Ovary (tissue), 9 donors: ENCODE data around the gene ELANE. TPM values are rescaled to one million over a fixed set of nuclear protein-coding genes. Genes with fewer than 3 reads are reported as not detected.
A peak's percentile ranks its signal among the peaks of the same experiment; 100 is the strongest.

Source experiments
- DNase-seq, 5 donors: peaks; one replicate each; pipeline ENCODE4 v3.0.0-alpha.2; 2019 to 2020
- H3K27ac ChIP-seq, 2 donors: fragments of 200-600 bp; one replicate each; pipeline versions ENCODE4 v1.5.1 to v1.8.0; 2019 to 2022
- H3K27me3 ChIP-seq: fragments of 200-600 bp; one replicate; pipeline ENCODE4 v1.8.0; 2022
- H3K36me3 ChIP-seq: fragments of 200-600 bp; sonication (generic); one replicate; pipeline ENCODE4 v1.5.1; 2019
- H3K4me1 ChIP-seq: one replicate; pipeline ENCODE4 v1.8.1; 2013; ENCODE audit warnings: mild to moderate bottlenecking, moderate library complexity; ENCODE audit not compliant: insufficient read depth
- H3K4me3 ChIP-seq: fragments of 200-600 bp; sonication (generic); one replicate; pipeline ENCODE4 v1.5.1; 2017
- H3K9me3 ChIP-seq, 2 donors: fragments of 200-600 bp in 1 of 2; sonication (generic) in 1 of 2; one replicate each; pipeline versions ENCODE4 v1.5.1 to v1.8.1; 2013 to 2019; ENCODE audit warnings: mild to moderate bottlenecking in 1 of 2, moderate library complexity in 1 of 2
- EP300 ChIP-seq: sonication (generic); formaldehyde crosslinking; IDR thresholded peaks from one replicate; pipeline ENCODE4 v1.6.1; 2017; ENCODE audit warnings: antibody characterized with exemption
- POLR2A ChIP-seq: fragments of 450-650 bp; IDR thresholded peaks from one replicate; pipeline ENCODE4 v1.6.1; 2017; ENCODE audit warnings: antibody characterized with exemption, mild to moderate bottlenecking, moderate library complexity
- WGBS, 3 donors: extraction: QIAGEN DNeasy Blood & Tissue Kit in 1 of 3; methylation state at CpG; one replicate each; pipeline versions ENCODE4 v1.1.5 to v1.1.7; 2013 to 2017; 5-methylcytosine and 5-hydroxymethylcytosine counted together
- intact Hi-C, 4 donors: fragments of 100-400 bp; cut with DNase I; formaldehyde crosslinking; loops; one replicate each; pipeline versions ENCODE4 v1.11.0 to v1.15.1; 2022 to 2023
- polyA plus RNA-seq, 2 donors: library from polyadenylated mRNA; stranded (reverse); fragments of 200-250 nt in 1 of 2; fragments of 350-450 nt in 1 of 2; fragmentation: Illumina TruSeq in 1 of 2; extraction: RNeasy Lipid Tissue Mini Kit (QIAGEN cat#74804) in 1 of 2; gene quantifications; one replicate each; pipeline ENCODE4 v1.2.3, GENCODE V29; 2013 to 2014
- total RNA-seq, 7 donors: library from RNA; depleted of rRNA in 2 of 7; stranded (reverse); fragments of >200 nt in 2 of 7; fragmentation: NEBNext Ultra II Directional in 3 of 7; extraction: Animal tissue kit (Norgen Biotek cat#: 25700) in 3 of 7; gene quantifications; one replicate each; pipeline versions ENCODE4 v1.1.0 to v1.2.4, GENCODE V29; 2016 to 2023
- TF ChIP-seq, protein P1 (sequence below), 3 donors: fragments of 450-650 bp in 2 of 3; fragments of 200-600 bp in 1 of 3; IDR thresholded peaks; one replicate each; pipeline versions ENCODE4 v1.5.1 to v1.8.0; 2016 to 2022; ENCODE audit warnings: antibody characterized with exemption in 3 of 3, mild to moderate bottlenecking in 1 of 3
- donor health status: DM: no; HTN: no; CAD: no; lungs with moderate emphysema.
- donor health status: DM: no; HTN: no; CAD: no.
- donor health status: Bipolar disorder and iron deficiency.
- donor health status: DM: yes; HTN: yes; CAD: no.
- donor health status: DM: no; HTN: no; CAD: no.
- donor health status: DM: yes; HTN: yes; CAD: no.

The ELANE gene
- total and polyA plus RNA-seq, 9 donors: 0.27 to 0.72 (median 0.47) TPM; not detected in 5

DNA sequence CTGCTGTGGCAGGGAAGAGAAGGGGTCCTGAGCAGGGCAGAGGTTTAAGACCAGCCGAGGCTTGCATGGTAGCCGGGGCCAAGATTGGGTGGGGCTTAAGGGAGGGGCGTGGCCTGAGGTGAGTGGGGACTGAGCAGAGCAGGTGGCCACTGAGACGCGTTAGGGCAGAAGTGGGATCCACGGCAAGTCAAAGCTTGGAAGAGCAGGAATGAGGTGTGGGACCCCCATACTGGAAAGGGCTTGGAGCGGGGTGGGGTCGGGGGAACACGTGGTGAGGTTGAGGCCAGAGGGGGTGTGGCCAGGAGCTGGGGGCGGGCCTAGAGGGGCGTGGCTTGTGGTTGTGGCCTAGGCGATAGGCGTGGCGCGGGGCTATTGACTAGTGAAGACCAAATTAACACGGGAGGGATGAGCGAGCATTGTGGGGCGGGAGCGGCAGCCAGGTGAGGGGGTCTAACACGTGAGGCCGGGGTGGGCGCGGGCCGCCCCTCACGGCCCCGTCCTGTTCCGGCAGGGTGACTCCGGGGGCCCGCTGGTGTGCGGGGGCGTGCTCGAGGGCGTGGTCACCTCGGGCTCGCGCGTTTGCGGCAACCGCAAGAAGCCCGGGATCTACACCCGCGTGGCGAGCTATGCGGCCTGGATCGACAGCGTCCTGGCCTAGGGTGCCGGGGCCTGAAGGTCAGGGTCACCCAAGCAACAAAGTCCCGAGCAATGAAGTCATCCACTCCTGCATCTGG is 10.6 kb downstream of the ELANE start:
- no peak overlapping the region for H3K4me3 ChIP-seq
- no peaks in the 10 kb centered on the region for H3K36me3 ChIP-seq
- 11 to 13% (median 12%) methylated on average over 36 to 48 of the region's 48 CpGs for WGBS, 3 donors
- H3K27me3 ChIP-seq: peaks cover 4% of the 10 kb centered on the region
- H3K9me3 ChIP-seq: no peaks in the 10 kb centered on the region
- intact Hi-C loops: loop anchor here in 1 of 4 donors (5.0 kb wide), 1 partner anchor 120 kb away; the partner anchor contains the start of gene WDR18
- peak; percentile 59 to 82 (median 73) for DNase-seq
- H3K27ac ChIP-seq: no peak overlapping the region
- no peak for TF ChIP-seq EP300
- TF ChIP-seq, protein P1, sequence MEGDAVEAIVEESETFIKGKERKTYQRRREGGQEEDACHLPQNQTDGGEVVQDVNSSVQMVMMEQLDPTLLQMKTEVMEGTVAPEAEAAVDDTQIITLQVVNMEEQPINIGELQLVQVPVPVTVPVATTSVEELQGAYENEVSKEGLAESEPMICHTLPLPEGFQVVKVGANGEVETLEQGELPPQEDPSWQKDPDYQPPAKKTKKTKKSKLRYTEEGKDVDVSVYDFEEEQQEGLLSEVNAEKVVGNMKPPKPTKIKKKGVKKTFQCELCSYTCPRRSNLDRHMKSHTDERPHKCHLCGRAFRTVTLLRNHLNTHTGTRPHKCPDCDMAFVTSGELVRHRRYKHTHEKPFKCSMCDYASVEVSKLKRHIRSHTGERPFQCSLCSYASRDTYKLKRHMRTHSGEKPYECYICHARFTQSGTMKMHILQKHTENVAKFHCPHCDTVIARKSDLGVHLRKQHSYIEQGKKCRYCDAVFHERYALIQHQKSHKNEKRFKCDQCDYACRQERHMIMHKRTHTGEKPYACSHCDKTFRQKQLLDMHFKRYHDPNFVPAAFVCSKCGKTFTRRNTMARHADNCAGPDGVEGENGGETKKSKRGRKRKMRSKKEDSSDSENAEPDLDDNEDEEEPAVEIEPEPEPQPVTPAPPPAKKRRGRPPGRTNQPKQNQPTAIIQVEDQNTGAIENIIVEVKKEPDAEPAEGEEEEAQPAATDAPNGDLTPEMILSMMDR (IDR thresholded peaks at IDR 0.05): no peak
- TF ChIP-seq POLR2A: no peak
- H3K4me1 ChIP-seq: peaks cover 9% of the 10 kb centered on the region

DNA sequence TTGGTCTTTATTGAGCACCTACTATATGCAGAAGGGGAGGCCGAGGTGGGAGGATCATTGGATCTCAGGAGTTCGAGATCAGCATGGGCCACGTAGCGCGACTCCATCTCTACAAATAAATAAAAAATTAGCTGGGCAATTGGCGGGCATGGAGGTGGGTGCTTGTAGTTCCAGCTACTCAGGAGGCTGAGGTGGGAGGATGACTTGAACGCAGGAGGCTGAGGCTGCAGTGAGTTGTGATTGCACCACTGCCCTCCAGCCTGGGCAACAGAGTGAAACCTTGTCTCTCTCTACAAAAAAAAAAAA is 11.2 kb downstream of the ELANE start:
- Histone ChIP-seq H3K9me3 (no peaks in the 10 kb centered on the region), H3K4me1 (peaks cover 9% of the 10 kb centered on the region), H3K27ac (no peak overlapping the region), H3K27me3 (peaks cover 4% of the 10 kb centered on the region), H3K4me3 (no peak overlapping the region), H3K36me3 (no peaks in the 10 kb centered on the region)
- no peak for DNase-seq
- intact Hi-C loops: loop anchor here in 1 of 4 donors (5.0 kb wide), 1 partner anchor 119 kb away; the partner anchor contains the start of gene WDR18
- TF ChIP-seq, protein P1 (IDR thresholded peaks at IDR 0.05): no peak
- TF ChIP-seq EP300 (no peak), POLR2A (no peak)
- 61 to 64% (median 63%) methylated on average over 7 of the region's 7 CpGs for WGBS, 3 donors

DNA sequence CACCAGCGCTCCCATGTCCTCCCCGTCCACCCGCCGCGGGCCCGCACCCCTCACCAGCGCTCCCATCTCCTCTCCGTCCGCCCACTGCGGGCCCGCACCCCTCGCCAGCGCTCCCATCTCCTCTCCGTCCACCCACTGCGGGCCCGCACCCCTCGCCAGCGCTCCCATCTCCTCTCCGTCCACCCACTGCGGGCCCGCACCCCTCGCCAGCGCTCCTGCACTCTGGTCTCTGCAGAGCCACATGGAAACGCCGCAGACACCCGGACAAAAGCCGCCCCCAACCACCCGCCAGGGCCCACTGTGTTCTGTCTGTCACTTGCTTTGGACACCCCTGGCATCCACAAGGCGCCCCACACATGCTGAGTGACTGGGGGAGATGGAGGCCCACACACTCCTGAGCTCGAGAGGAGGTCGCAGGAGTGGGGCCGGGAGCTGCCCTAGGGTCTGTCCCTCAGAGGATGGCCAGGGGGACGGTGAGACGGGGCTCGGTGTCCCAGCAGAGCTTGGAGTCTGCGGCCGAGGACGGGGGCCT is 14.7 kb downstream of the ELANE start:
- Histone ChIP-seq H3K9me3 (no peaks in the 10 kb centered on the region), H3K27ac (no peak overlapping the region), H3K4me3 (no peak overlapping the region), H3K4me1 (peaks cover 10% of the 10 kb centered on the region), H3K36me3 (no peaks in the 10 kb centered on the region), H3K27me3 (no peaks in the 10 kb centered on the region)
- intact Hi-C loops: loop anchor here in 2 of 4 donors (5.0 kb wide), 2 partner anchors 40 to 50 kb away; partner anchors contain the start of gene KISS1R (in 1 of the 2)
- TF ChIP-seq EP300 (no peak), POLR2A (no peak)
- TF ChIP-seq, protein P1 (IDR thresholded peaks at IDR 0.05): no peak
- DNase-seq: no peak
- WGBS, 3 donors: 84% methylated on average over 36 to 38 of the region's 38 CpGs

DNA sequence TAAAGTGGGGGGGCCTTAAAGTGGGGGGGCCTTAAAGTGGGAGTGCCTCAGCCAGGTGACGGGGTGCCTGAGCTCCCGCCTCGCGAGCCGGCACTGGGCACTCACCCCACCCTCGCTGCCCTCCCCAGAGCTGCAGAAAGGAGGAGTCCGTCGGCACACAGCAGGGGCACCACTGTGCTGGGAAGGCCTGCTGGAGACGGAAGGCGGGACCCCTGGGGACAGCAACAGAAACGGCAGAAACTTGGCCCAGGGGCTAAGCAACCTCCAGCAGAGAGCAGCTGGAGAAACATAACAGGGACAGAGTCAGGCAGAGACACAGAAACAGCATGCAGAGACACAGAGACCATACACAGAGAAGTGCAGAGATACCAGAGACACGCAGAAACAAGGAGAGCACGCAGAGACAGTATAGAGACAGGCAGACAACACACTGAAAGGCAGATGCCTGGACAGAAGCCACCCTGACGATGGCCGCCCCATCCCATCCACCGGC is 15.2 kb downstream of the ELANE start:
- no peaks in the 10 kb centered on the region for H3K9me3 ChIP-seq
- TF ChIP-seq POLR2A (no peak), EP300 (no peak)
- TF ChIP-seq, protein P1 (IDR thresholded peaks at IDR 0.05): no peak
- WGBS, 3 donors: 76 to 86% (median 80%) methylated on average over 16 of the region's 16 CpGs
- no peaks in the 10 kb centered on the region for H3K27me3 ChIP-seq
- intact Hi-C loops: loop anchor here in 2 of 4 donors (5.0 kb wide), 2 partner anchors 40 to 50 kb away; partner anchors contain the start of gene KISS1R (in 1 of the 2)
- no peak overlapping the region for H3K27ac ChIP-seq
- no peak for DNase-seq
- H3K36me3 ChIP-seq: no peaks in the 10 kb centered on the region
- H3K4me1 ChIP-seq: peaks cover 16% of the 10 kb centered on the region
- H3K4me3 ChIP-seq: no peak overlapping the region
